ENCODE data around the gene OGG1. TPM values are rescaled to one million over a fixed set of nuclear protein-coding genes. Genes with fewer than 3 reads are reported as not detected.

OGG1 gene
- total and polyA plus RNA-seq, 12 donors: 13.3 to 34.9 (median 21.9) TPM

GRCh38 chr3:9803494-9803893, 53.7 kb downstream of the OGG1 start:
- Histone ChIP-seq H3K27ac (no peak overlapping the region), H3K36me3 (replicated peaks in 1 of 2) (peaks cover 0 to 88% of the 10 kb centered on the region in 2 donors)

GRCh38 chr3:9804996-9805395, 55.2 kb downstream of the OGG1 start:
- Histone ChIP-seq H3K4me3 (no peak overlapping the region), H3K27ac (no peak overlapping the region), H3K36me3 (replicated peaks in 1 of 2) (peaks cover 0 to 73% of the 10 kb centered on the region in 2 donors), H3K4me1 (replicated peaks in 1 of 2) (peaks cover 0 to 11% of the 10 kb centered on the region in 2 donors), H3K27me3 (no peaks in the 10 kb centered on the region), H3K9me3 (replicated peaks in 1 of 3) (no peaks in the 10 kb centered on the region)
- intact Hi-C loops (cut with DNase I): loop anchor here in 1 of 2 donors (10.0 kb wide), 1 partner anchor 50 kb away; no protein-coding TSS in a partner anchor
- TF ChIP-seq POLR2A (IDR thresholded peaks at IDR 0.05): no peak
- no peak for DNase-seq
- 87 to 91% (median 90%) methylated on average over 5 of the region's 5 CpGs for WGBS, 4 donors

More at GRCh38 chr3:9803494-9803893, 53.7 kb downstream of the OGG1 start:
- no peak overlapping the region for H3K4me3 ChIP-seq
- no peak for TF ChIP-seq POLR2A (IDR thresholded peaks at IDR 0.05)
- TF ChIP-seq CTCF (IDR thresholded peaks at IDR 0.05): no peak
- intact Hi-C loops (cut with DNase I): loop anchor here in 1 of 2 donors (10.0 kb wide), 1 partner anchor 49 kb away; no protein-coding TSS in a partner anchor
- H3K4me1 ChIP-seq (replicated peaks in 1 of 2): no peaks in the 10 kb centered on the region
- 88 to 100% (median 94%) methylated on average over 1 of the region's 1 CpG for WGBS, 4 donors
- no peak for DNase-seq
- H3K9me3 ChIP-seq (replicated peaks in 1 of 3): no peaks in the 10 kb centered on the region
- H3K27me3 ChIP-seq: no peaks in the 10 kb centered on the region

- H3K27me3 ChIP-seq: no peaks in the 10 kb centered on the region
- H3K9me3 ChIP-seq (replicated peaks in 1 of 3): no peaks in the 10 kb centered on the region
- intact Hi-C loops (cut with DNase I): loop anchor here in 1 of 2 donors (10.0 kb wide), 1 partner anchor 51 kb away; no protein-coding TSS in a partner anchor
- DNase-seq: no peak
- WGBS, 4 donors: 79 to 85% (median 84%) methylated on average over 9 to 12 of the region's 12 CpGs
- peaks cover 0 to 62% of the 10 kb centered on the region in 2 donors for H3K36me3 ChIP-seq (replicated peaks in 1 of 2)
- TF ChIP-seq POLR2A (IDR thresholded peaks at IDR 0.05) (no peak), CTCF (IDR thresholded peaks at IDR 0.05) (no peak)
- H3K4me3 ChIP-seq: no peak overlapping the region
- H3K27ac ChIP-seq: no peak overlapping the region
- peaks cover 0 to 15% of the 10 kb centered on the region in 2 donors for H3K4me1 ChIP-seq (replicated peaks in 1 of 2)
Observed at GRCh38 chr3:9806137-9806536, 56.4 kb downstream of the OGG1 start.

Other genes starting within 250 kb of the OGG1 start
- 1 to 10 TPM in 3 of 9 donors, under 1 TPM in 4, not detected in 2; 0.04 to 2.9 (median 0.83) TPM for gene LHFPL4, start 196.1 kb upstream of the OGG1 start, total RNA-seq
- 1 to 10 TPM in 2 of 3 donors, under 1 TPM in 1; 0.67 to 3.5 (median 1.2) TPM for gene LHFPL4, start 196.1 kb upstream of the OGG1 start, polyA plus RNA-seq
- gene MTMR14, start 100.4 kb upstream of the OGG1 start, total RNA-seq: 10 to 100 TPM; 34.2 to 73.0 (median 39.4) TPM
- gene MTMR14, start 100.4 kb upstream of the OGG1 start, polyA plus RNA-seq: 10 to 100 TPM; 26.9 to 54.1 (median 42.4) TPM
- 1 to 10 TPM in 4 of 9 donors, under 1 TPM in 4, not detected in 1; 0.11 to 2.1 (median 1.1) TPM for gene CPNE9, start 46.1 kb upstream of the OGG1 start, total RNA-seq
- gene CPNE9, start 46.1 kb upstream of the OGG1 start, polyA plus RNA-seq: 1 to 10 TPM; 1.6 to 9.2 (median 4.0) TPM
- 10 to 100 TPM; 10.6 to 18.7 (median 15.0) TPM for gene BRPF1, start 18.2 kb upstream of the OGG1 start, total RNA-seq
- 10 to 100 TPM in 2 of 3 donors, 1 to 10 TPM in 1; 7.4 to 14.6 (median 12.4) TPM for gene BRPF1, start 18.2 kb upstream of the OGG1 start, polyA plus RNA-seq
- 100 to 1,000 TPM in 7 of 9 donors, 10 to 100 TPM in 2; 12.7 to 261 (median 172) TPM for gene CAMK1, start 20.0 kb downstream of the OGG1 start, total RNA-seq
- 100 to 1,000 TPM in 2 of 3 donors, 10 to 100 TPM in 1; 51.5 to 281 (median 260) TPM for gene CAMK1, start 20.0 kb downstream of the OGG1 start, polyA plus RNA-seq
- 100 to 1,000 TPM in 5 of 9 donors, 10 to 100 TPM in 4; 59.1 to 148 (median 114) TPM for gene TADA3, start 42.5 kb downstream of the OGG1 start, total RNA-seq
- 100 to 1,000 TPM in 2 of 3 donors, 10 to 100 TPM in 1; 49.7 to 133 (median 117) TPM for gene TADA3, start 42.5 kb downstream of the OGG1 start, polyA plus RNA-seq
- gene ARPC4, start 43.1 kb downstream of the OGG1 start, total RNA-seq: 100 to 1,000 TPM; 138 to 249 (median 180) TPM
- gene ARPC4, start 43.1 kb downstream of the OGG1 start, polyA plus RNA-seq: 100 to 1,000 TPM in 1 of 3 donors, 10 to 100 TPM in 2; 75.8 to 140 (median 77.4) TPM
- gene TTLL3, start 60.3 kb downstream of the OGG1 start, total RNA-seq: 10 to 100 TPM; 13.8 to 68.0 (median 39.5) TPM
- gene TTLL3, start 60.3 kb downstream of the OGG1 start, polyA plus RNA-seq: 100 to 1,000 TPM in 2 of 3 donors, 10 to 100 TPM in 1; 10.1 to 214 (median 146) TPM
- 100 to 1,000 TPM in 1 of 9 donors, 10 to 100 TPM in 8; 21.5 to 116 (median 50.8) TPM for gene RPUSD3, start 94.1 kb downstream of the OGG1 start, total RNA-seq
- gene RPUSD3, start 94.1 kb downstream of the OGG1 start, polyA plus RNA-seq: 10 to 100 TPM; 27.7 to 47.9 (median 35.1) TPM
- gene CIDEC, start 130.3 kb downstream of the OGG1 start, total RNA-seq: 1 to 10 TPM in 5 of 9 donors, under 1 TPM in 3, not detected in 1; 0.22 to 5.9 (median 1.2) TPM
- 100 to 1,000 TPM in 1 of 3 donors, 1 to 10 TPM in 1, under 1 TPM in 1; 0.38 to 108 (median 3.9) TPM for gene CIDEC, start 130.3 kb downstream of the OGG1 start, polyA plus RNA-seq
- 100 to 1,000 TPM in 2 of 9 donors, 10 to 100 TPM in 7; 47.2 to 116 (median 60.9) TPM for gene JAGN1, start 140.7 kb downstream of the OGG1 start, total RNA-seq
- 10 to 100 TPM; 31.4 to 69.7 (median 58.2) TPM for gene JAGN1, start 140.7 kb downstream of the OGG1 start, polyA plus RNA-seq
- gene IL17RE, start 152.9 kb downstream of the OGG1 start, total RNA-seq: 1 to 10 TPM in 6 of 9 donors, under 1 TPM in 3; 0.22 to 3.3 (median 1.4) TPM
- gene IL17RE, start 152.9 kb downstream of the OGG1 start, polyA plus RNA-seq: 1 to 10 TPM in 2 of 3 donors, under 1 TPM in 1; 0.51 to 4.3 (median 2.3) TPM
- gene IL17RC, start 167.1 kb downstream of the OGG1 start, total RNA-seq: 100 to 1,000 TPM in 2 of 9 donors, 10 to 100 TPM in 7; 24.7 to 141 (median 89.8) TPM
- 100 to 1,000 TPM in 2 of 3 donors, 10 to 100 TPM in 1; 20.5 to 283 (median 208) TPM for gene IL17RC, start 167.1 kb downstream of the OGG1 start, polyA plus RNA-seq
- gene CRELD1, start 183.9 kb downstream of the OGG1 start, total RNA-seq: 10 to 100 TPM; 28.8 to 95.4 (median 45.1) TPM
- 100 to 1,000 TPM in 1 of 3 donors, 10 to 100 TPM in 2; 30.2 to 137 (median 66.3) TPM for gene CRELD1, start 183.9 kb downstream of the OGG1 start, polyA plus RNA-seq
- gene PRRT3, start 202.5 kb downstream of the OGG1 start, total RNA-seq: 1 to 10 TPM in 7 of 9 donors, under 1 TPM in 2; 0.30 to 6.4 (median 3.3) TPM
- 1 to 10 TPM; 2.2 to 2.9 (median 2.5) TPM for gene PRRT3, start 202.5 kb downstream of the OGG1 start, polyA plus RNA-seq
- 100 to 1,000 TPM in 6 of 9 donors, 10 to 100 TPM in 3; 49.9 to 141 (median 111) TPM for gene EMC3, start 236.9 kb downstream of the OGG1 start, total RNA-seq
- 100 to 1,000 TPM in 1 of 3 donors, 10 to 100 TPM in 2; 11.3 to 191 (median 37.6) TPM for gene EMC3, start 236.9 kb downstream of the OGG1 start, polyA plus RNA-seq

Measured in adrenal gland (tissue), 12 donors.